GM21526 (cell line): Measurements from ENCODE around the gene ZFP91.
"Not testable (repeated sequence)": the region's sequence is repeated elsewhere in the genome, so short reads cannot be mapped to it uniquely, and the experiment has no call there.

ENCODE experiments used
- ATAC-seq: cut with Tn5 transposase; IDR thresholded peaks from one replicate; pipeline ENCODE4 v1.9.1; 2021; ENCODE audit warnings: moderate library complexity; ENCODE audit not compliant: unreplicated experiment, low FRiP score

The ZFP91 gene, protein sequence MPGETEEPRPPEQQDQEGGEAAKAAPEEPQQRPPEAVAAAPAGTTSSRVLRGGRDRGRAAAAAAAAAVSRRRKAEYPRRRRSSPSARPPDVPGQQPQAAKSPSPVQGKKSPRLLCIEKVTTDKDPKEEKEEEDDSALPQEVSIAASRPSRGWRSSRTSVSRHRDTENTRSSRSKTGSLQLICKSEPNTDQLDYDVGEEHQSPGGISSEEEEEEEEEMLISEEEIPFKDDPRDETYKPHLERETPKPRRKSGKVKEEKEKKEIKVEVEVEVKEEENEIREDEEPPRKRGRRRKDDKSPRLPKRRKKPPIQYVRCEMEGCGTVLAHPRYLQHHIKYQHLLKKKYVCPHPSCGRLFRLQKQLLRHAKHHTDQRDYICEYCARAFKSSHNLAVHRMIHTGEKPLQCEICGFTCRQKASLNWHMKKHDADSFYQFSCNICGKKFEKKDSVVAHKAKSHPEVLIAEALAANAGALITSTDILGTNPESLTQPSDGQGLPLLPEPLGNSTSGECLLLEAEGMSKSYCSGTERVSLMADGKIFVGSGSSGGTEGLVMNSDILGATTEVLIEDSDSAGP

DNA sequence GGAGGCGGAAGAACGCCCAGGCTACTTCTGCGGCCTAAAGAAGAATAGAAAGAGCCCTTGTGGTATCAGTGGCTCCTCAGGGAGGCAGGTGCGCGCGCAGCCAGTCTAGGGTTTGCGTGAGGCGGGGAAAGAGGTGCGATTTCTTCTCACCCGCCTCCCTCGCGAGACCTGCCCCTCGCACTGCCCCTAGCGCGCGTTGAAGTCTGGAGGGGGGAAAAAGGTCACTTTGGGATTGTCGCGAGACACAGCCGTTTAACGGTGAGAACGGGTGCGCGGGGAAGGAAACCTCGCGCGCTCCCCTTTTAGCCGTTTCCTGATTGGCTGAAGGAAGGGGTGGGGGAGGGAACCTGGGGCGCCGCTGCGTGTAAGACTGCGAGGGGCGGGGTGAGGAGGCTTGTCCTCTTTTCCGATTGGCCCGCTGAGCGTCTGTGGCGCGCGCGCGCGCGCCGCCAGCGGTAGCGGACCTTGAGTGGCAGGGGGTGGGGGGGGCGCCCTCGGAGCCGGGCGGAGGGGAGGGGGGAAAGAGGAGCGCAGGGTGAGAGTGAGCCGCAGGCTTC, at the start of gene ZFP91:
Gene ZFP91 (plus strand): TSS at position 429 of the 557 bp plus-strand sequence. CDS start 219 bp downstream, outside the sequence.
- ATAC-seq = peak; percentile 32

GRCh38 chr11:58530236-58530635, 48.6 kb upstream of the ZFP91 start:
- no peak for ATAC-seq

DNA sequence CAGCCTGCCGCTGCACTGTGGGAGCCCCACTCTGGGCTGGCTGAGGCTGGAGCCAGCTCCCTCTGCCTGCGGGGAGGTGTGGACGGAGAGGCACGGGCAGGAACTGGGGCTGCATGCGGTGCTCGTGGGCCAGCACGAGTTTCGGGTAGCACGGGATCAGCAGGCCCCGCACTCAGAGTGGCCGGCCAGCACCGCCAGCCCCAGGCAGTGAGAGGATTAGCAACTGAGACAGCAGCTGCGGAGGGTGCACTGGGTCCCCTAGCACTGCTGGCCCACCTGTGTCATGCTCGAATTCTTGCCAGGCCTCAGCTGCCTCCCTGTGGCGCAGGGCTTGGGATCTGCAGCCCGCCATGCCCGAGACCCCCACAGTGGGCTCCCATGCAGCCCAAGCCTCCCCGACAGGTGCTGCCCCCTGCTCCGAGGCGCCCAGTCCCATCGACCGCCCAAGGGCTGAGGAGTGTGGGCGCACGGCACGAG, 47.0 kb upstream of the ZFP91 start:
- no peak for ATAC-seq

GRCh38 chr11:58546841-58547240, 32.0 kb upstream of the ZFP91 start:
- no peak for ATAC-seq

DNA sequence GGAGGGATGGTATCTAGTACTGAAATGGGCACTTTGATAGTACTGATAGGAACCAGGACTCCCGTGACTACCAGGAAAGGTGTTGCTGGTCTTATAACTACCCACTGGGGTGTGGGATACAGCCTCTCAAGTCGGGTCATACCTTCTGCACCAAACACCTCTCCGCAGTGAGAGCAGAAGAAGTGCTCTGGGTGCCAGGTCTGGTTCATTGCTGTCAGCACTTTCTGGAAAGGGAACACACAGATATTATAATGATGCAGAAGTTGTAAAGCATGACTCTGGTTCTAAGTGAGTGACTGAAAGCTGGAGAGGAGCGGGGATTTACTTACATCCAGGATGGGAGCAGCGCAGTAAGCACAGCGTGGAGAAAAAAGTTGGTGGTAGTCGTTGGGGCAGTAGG, 29.2 kb upstream of the ZFP91 start:
- ATAC-seq = no peak

DNA sequence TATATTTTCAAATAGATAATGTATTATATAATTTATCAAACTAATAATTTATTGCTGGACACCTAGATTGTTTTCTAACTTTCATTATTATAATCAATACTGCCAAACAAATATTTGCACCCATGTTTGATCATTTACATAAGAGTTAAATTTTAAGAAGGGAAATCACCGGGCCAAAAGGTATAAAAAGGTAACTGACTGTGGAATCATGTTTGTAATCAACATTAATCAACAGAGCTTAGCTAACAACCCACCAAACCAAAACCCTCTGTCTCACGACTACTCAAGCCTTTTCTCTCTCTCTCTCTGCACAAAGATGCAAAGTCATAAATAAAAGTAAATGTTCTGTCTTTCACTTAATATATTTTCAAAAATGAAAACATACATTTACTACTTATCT, 18.0 kb upstream of the ZFP91 start:
- no peak for ATAC-seq

DNA sequence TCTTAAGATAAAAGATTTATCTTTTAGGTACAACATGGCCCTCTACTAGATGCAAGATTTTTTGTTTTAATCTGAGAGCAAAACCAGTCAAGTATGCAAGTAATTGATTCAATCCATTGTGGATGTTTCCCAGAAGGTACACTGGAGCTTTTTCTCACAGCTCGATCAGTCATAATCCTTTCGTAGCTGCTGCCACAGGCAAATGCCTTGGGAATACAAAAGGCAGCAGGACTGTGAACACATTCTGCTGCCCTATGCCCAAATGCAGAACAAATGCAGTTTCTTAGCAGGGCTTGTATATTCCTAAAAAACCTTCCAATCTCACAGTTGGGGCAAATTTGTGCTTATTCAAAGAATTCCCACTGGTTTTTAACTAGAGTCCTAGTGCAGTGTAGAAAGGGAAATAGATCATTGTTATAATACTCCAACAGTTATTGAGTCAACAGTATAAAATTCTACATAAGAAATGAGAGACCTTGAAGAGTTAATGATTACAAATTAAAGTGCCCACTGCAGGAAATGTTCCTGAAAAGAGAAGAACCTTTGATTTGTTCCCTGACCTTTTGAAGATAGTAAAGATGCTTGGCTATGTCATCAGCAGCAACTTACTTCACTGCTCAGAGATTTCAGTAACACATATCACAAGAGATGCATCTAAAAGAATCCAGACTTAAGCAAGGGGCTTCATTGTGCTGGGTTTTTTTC, 17.3 kb upstream of the ZFP91 start:
- ATAC-seq = no peak

- ATAC-seq = no peak
Observed at GRCh38 chr11:58562375-58562800, 16.5 kb upstream of the ZFP91 start.

- no peak for ATAC-seq
Observed at GRCh38 chr11:58564231-58564630, 14.6 kb upstream of the ZFP91 start.

- ATAC-seq = peak; percentile 89
Observed at GRCh38 chr11:58567889-58568512, 10.9 kb upstream of the ZFP91 start.

- ATAC-seq = not testable (repeated sequence)
Observed at GRCh38 chr11:58572906-58573305, 6.0 kb upstream of the ZFP91 start.

GRCh38 chr11:58573451-58574104, 5.3 kb upstream of the ZFP91 start:
- ATAC-seq = peak; percentile 13

- no peak for ATAC-seq
Observed at GRCh38 chr11:58574881-58575280, 4.0 kb upstream of the ZFP91 start.

DNA sequence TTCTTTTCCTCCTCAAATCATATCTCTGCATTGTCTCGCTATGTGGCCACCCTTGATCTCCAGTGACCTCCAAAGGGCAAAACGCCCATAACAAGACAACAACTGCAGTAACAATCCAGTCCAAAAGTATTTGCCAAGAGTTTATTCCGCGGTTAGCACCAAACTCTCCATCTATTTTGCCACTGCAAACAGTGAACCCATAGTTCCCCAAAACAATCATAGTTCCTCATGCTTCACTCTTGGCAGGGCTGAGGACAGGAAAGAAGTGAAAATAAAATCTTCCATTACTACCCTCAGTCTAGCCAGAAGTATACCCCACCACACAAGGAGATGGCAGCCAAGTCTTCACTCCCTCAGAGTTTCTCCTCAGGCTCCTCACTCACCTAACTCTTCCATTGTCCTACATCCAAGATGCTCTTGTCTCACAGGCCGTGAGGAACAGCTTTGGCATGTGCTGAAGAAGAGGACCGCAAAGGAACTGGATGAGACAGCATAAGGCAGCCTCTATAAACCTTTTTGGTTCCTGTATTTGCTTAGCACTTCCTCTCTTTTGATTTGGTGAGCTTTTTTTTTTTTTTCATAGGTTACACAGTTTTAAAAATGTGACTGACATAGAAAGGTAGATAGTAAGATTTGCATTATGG, 3.4 kb upstream of the ZFP91 start, which contains the start of gene LPXN:
Gene LPXN (minus strand): TSS at position 480 of the 644 bp plus-strand sequence. CDS start 84 bp downstream, at position 396.
- ATAC-seq = no peak

GRCh38 chr11:58576887-58577471, 1.9 kb upstream of the ZFP91 start:
- ATAC-seq = no peak

GRCh38 chr11:58577555-58578135, 1.2 kb upstream of the ZFP91 start:
- peak; percentile 46 for ATAC-seq

- peak; percentile 27 for ATAC-seq
Observed at GRCh38 chr11:58578136-58578634, 678 bp upstream of the ZFP91 start.
